A549 (cell line): Measurements from ENCODE around the gene FSD1. TPM values are rescaled to one million over a fixed set of nuclear protein-coding genes. Genes with fewer than 3 reads are reported as not detected.

Source experiments
- ATAC-seq, 2 experiments: fragments of 200-7000 bp in 1 of 2; fragments of >200 bp in 1 of 2; cut with Nextera tagmentation in 1 of 2; cut with Tn5 transposase in 1 of 2; 3 replicates each; pipeline versions ENCODE4 v1.8.0 to v1.9.1; 2018 to 2020; ENCODE audit warnings: mild to moderate bottlenecking in 1 of 2, moderate library complexity in 1 of 2
- CTCF ChIA-PET: fragments of 300-600 bp; sonication (Branson Sonifier 250); formaldehyde crosslinking; extraction: SDS; loops from one replicate; lab custom pipeline; 2021; ENCODE audit warnings: antibody characterized with exemption, inconsistent platforms; lab: Yijun Ruan, JAX
- POLR2A ChIA-PET: fragments of 350-600 bp; formaldehyde crosslinking; extraction: SDS; loops from one replicate; lab custom pipeline; 2021; ENCODE audit warnings: antibody characterized with exemption, inconsistent platforms; lab: Yijun Ruan, JAX
- DNase-seq, 2 experiments: peaks; one replicate each; pipeline versions ENCODE4 v3.0.0 to v3.0.0-alpha.2; 2011 to 2016; ENCODE audit warnings: low read depth in 1 of 2, low spot score in 1 of 2
- FAIRE-seq: peaks from 2 replicates; lab custom pipeline; 2011; peaks lifted over from hg19 to GRCh38; lab: Jason Lieb, UNC
- H3K27ac ChIP-seq, 2 experiments: fragments of >200 bp; sonication (Bioruptor Twin); formaldehyde crosslinking; 3 replicates each; pipeline ENCODE4 v1.5.1; 2016 to 2017
- H3K4me1 ChIP-seq: fragments of >200 bp; sonication (Bioruptor Twin); formaldehyde crosslinking; 3 replicates; pipeline ENCODE4 v1.6.1; 2016
- H3K4me2 ChIP-seq: fragments of >200 bp; sonication (Bioruptor Twin); formaldehyde crosslinking; 3 replicates; pipeline ENCODE4 v1.6.1; 2016
- H3K4me3 ChIP-seq: fragments of >200 bp; sonication (Bioruptor Twin); formaldehyde crosslinking; 3 replicates; pipeline ENCODE4 v1.5.1; 2016
- H3K9me3 ChIP-seq: fragments of >200 bp; sonication (Bioruptor Twin); formaldehyde crosslinking; 3 replicates; pipeline ENCODE4 v1.6.1; 2016
- CHD4 ChIP-seq: fragments of 200-600 bp; sonication (generic); IDR thresholded peaks from 2 replicates; pipeline ENCODE4 v1.6.1; 2016; ENCODE audit warnings: antibody characterized with exemption, mild to moderate bottlenecking, borderline replicate concordance
- EHF ChIP-seq: fragments of 250-450 bp; sonication (Bioruptor Pico); IDR thresholded peaks from 2 replicates; pipeline ENCODE4 v1.5.0; 2020; ENCODE audit warnings: mild to moderate bottlenecking
- EHMT2 ChIP-seq: fragments of 200-600 bp; sonication (generic); IDR thresholded peaks from 2 replicates; pipeline ENCODE4 v1.6.1; 2016; ENCODE audit warnings: antibody characterized with exemption, low read depth, mild to moderate bottlenecking, moderate library complexity
- ESRRA ChIP-seq: fragments of 150-350 bp; IDR thresholded peaks from 2 replicates; pipeline ENCODE4 v1.6.1; 2014; ENCODE audit warnings: mild to moderate bottlenecking, low read length, borderline replicate concordance
- FOSL2 ChIP-seq, 2 experiments: fragments of 450-650 bp in 1 of 2; fragments of >200 bp in 1 of 2; sonication (Bioruptor Twin) in 1 of 2; formaldehyde crosslinking; IDR thresholded peaks; 2 replicates each; pipeline versions ENCODE4 v1.5.0 to v1.6.1; 2016 to 2020; ENCODE audit warnings: mild to moderate bottlenecking in 1 of 2, moderate library complexity in 1 of 2
- HMGXB4 ChIP-seq: fragments of 250-450 bp; sonication (Bioruptor Pico); IDR thresholded peaks from 2 replicates; pipeline ENCODE4 v1.5.0; 2021; ENCODE audit warnings: mild to moderate bottlenecking, moderate library complexity, borderline replicate concordance
- JUN ChIP-seq, 2 experiments: fragments of >200 bp; sonication (Bioruptor Twin); formaldehyde crosslinking; IDR thresholded peaks; 2 replicates in 1 of 2; 3 replicates in 1 of 2; pipeline ENCODE4 v1.6.1; 2016 to 2017
- MAFK ChIP-seq: fragments of 450-650 bp; IDR thresholded peaks from 2 replicates; pipeline ENCODE4 v1.6.1; 2014; ENCODE audit not compliant: partially characterized antibody
- MYC ChIP-seq: IDR thresholded peaks from 2 replicates; pipeline ENCODE4 v1.6.1; 2012; ENCODE audit warnings: mild to moderate bottlenecking, inconsistent platforms, low read length, improper control_type of control experiment, borderline replicate concordance
- NFE2L2 ChIP-seq: fragments of 150-350 bp; conservative IDR thresholded peaks from 2 replicates; pipeline ENCODE4 v1.6.1; 2014; ENCODE audit warnings: low read length
- NR3C1 ChIP-seq: fragments of >200 bp; sonication (Bioruptor Twin); formaldehyde crosslinking; IDR thresholded peaks from 3 replicates; pipeline ENCODE4 v1.6.1; 2017
- RAD21 ChIP-seq, 2 experiments: fragments of >200 bp in 1 of 2; sonication (Bioruptor Twin) in 1 of 2; formaldehyde crosslinking in 1 of 2; IDR thresholded peaks in 1 of 2; conservative IDR thresholded peaks in 1 of 2; 2 replicates in 1 of 2; 3 replicates in 1 of 2; pipeline ENCODE4 v1.6.1; 2012 to 2018; ENCODE audit warnings: inconsistent platforms in 1 of 2
- RARB ChIP-seq: fragments of 250-450 bp; sonication (Bioruptor Pico); IDR thresholded peaks from 2 replicates; pipeline ENCODE4 v1.8.0; 2021; ENCODE audit warnings: mild to moderate bottlenecking, moderate library complexity
- USF2 ChIP-seq: fragments of 450-650 bp; IDR thresholded peaks from 2 replicates; pipeline ENCODE4 v1.6.1; 2014; ENCODE audit warnings: antibody characterized with exemption
- ZC3H11A ChIP-seq: fragments of 450-650 bp; IDR thresholded peaks from 2 replicates; pipeline ENCODE4 v1.6.1; 2014; ENCODE audit warnings: antibody characterized with exemption, mild to moderate bottlenecking
- ZFP36 ChIP-seq: fragments of 450-650 bp; IDR thresholded peaks from 2 replicates; pipeline ENCODE4 v1.6.1; 2014; ENCODE audit warnings: borderline replicate concordance; ENCODE audit not compliant: partially characterized antibody
- WGBS: methylation state at CpG from one replicate; pipeline ENCODE4 v1.1.6; 2017; ENCODE audit errors: missing lambda C conversion rate; 5-methylcytosine and 5-hydroxymethylcytosine counted together
- polyA plus RNA-seq, 4 experiments: library from polyadenylated mRNA; depleted of rRNA in 3 of 4; stranded (reverse); fragments of >200 nt; fragmentation: RNase III in 1 of 4; extraction: RNeasy Plus Mini Kit Qiagen cat#74134 plus additional on column Dnase treatment in 1 of 4; gene quantifications; 2 replicates in 3 of 4; 3 replicates in 1 of 4; pipeline ENCODE4 v1.2.3, GENCODE V29; 2011 to 2017
- TF ChIP-seq, protein P1 (sequence below): fragments of 200-600 bp; sonication (generic); IDR thresholded peaks from 2 replicates; pipeline ENCODE4 v1.6.1; 2016; ENCODE audit warnings: antibody characterized with exemption, mild to moderate bottlenecking, moderate library complexity

The FSD1 gene
- polyA plus RNA-seq, 2 of the 4 experiments (the other 2 are of a cell fraction): 3.5 to 13.2 TPM

GRCh38 chr19:4295972-4296771 lies 8.2 kb upstream of the FSD1 start:
- POLR2A ChIA-PET: interaction anchor here (0.7 kb wide), 1 partner anchor 1477 kb away, joined by 3 read pairs; no protein-coding TSS in a partner anchor
- TF ChIP-seq ZFP36 (peak; percentile 69), CHD4 (no peak)
- Histone ChIP-seq H3K4me2 (no peak overlapping the region), H3K9me3 (no peaks in the 10 kb centered on the region), H3K27ac (no peak overlapping the region), H3K4me1 (no peaks in the 10 kb centered on the region), H3K4me3 (no peak overlapping the region)
- CTCF ChIA-PET: interaction anchor here (0.7 to 1.3 kb wide), 3 partner anchors 28 to 89 kb away, joined by 3 to 6 read pairs (median 3); no protein-coding TSS in a partner anchor
- WGBS: 69% methylated on average over 13 of the region's 14 CpGs
- FAIRE-seq (no peak), DNase-seq (no peak), ATAC-seq (no peak)

DNA sequence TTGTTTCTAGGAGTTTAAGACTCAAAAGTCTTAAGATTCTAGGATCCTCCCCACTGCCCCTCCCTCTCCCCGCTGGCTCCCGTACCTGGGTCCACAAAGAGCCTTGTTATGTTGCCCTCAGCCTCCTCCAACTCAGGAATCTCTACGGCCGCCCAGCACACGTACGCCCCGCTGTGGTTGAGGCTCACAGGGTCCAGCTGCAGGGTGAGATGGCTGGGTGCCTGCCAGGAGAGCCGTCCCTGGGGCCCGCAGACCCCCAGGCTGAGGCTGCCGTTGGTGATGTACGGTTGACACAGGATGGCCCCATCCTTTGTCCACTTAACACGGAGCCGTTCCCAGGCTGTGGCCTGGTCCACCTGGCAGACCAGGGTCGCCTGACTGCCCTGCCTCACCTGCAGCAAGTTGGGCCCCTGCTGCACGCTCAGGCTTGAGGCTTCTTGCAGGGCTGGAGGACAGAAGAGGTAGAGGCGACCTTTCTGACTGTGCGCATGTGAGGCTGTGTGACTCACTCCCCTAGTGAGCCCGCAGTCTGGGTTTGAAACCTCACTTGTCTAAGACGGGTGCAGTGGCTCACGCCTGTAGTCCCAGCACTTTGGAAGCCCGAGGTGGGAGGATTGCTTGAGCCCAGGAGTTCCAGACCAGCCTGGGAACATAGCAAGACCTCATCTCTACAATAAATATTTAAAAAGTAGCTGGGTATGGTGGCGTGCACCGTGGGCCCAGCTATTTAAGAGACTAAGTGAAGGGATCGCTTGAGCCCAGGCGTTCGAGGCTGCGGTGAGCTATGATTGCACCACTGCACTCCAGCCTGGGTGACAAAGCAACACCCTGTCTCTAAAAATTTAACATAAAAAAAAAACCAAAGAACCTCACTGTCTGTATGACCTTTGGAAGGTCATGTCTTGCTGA lies 6.2 kb upstream of the FSD1 start:
- Histone ChIP-seq H3K9me3 (no peaks in the 10 kb centered on the region), H3K4me1 (no peaks in the 10 kb centered on the region), H3K4me3 (no peak overlapping the region), H3K27ac (no peak overlapping the region), H3K4me2 (no peak overlapping the region)
- TF ChIP-seq ESRRA: no peak
- DNase-seq: no peak
- ATAC-seq: no peak
- ChIA-PET CTCF (interaction anchor here (0.6 to 1.4 kb wide), 3 partner anchors 30 to 65 kb away, joined by 3 to 5 read pairs (median 3); no protein-coding TSS in a partner anchor), POLR2A (interaction anchor here (0.6 kb wide), 1 partner anchor 44 kb away, joined by 3 read pairs; no protein-coding TSS in a partner anchor)
- WGBS: 77% methylated on average over 10 of the region's 27 CpGs
- no peak for FAIRE-seq

DNA sequence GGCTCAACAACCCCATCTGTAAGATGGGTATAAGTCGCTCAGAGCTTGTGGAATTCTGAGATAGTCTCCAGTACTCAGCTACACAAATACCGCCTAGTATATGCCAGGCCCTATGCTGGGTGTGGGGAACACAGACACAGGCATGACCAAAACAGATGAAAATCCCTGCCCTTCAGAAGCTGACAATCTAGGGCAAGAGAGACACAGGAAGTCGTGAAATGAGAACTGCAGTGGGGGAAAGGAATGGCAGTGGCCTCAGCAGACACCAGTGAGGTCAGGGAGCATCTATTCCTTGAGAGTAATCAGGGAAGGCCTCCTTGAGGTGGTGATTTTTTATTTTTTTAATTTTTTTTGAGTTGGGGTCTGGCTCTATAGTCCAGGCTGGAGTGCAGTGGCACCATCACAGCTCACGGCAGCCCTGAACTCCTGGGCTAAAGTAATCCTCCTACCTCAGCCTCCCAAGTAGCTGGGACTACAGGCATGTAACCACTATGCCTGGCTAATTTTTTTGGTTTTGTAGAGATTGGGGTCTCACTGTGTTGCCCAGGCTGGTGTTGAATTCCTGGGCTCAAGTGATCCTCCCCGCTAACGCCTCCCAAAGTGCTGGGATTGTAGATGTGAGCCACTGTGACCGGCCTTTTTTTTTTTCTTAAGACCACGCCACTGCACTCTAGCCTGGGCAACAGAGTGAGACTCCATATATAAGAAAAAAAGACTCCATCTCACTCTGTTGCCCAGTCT lies 5.4 kb upstream of the FSD1 start:
- WGBS: 70% methylated on average over 8 of the region's 8 CpGs
- ChIA-PET POLR2A (interaction anchor here (0.6 kb wide), 1 partner anchor 44 kb away, joined by 3 read pairs; no protein-coding TSS in a partner anchor), CTCF (interaction anchor here (0.6 to 1.4 kb wide), 3 partner anchors 31 to 64 kb away, joined by 3 to 5 read pairs (median 3); no protein-coding TSS in a partner anchor)
- Histone ChIP-seq H3K27ac (no peak overlapping the region), H3K9me3 (no peaks in the 10 kb centered on the region), H3K4me1 (no peaks in the 10 kb centered on the region), H3K4me2 (no peak overlapping the region), H3K4me3 (no peak overlapping the region)
- FAIRE-seq: no peak
- DNase-seq: no peak
- no peak for ATAC-seq
- TF ChIP-seq RAD21 (conservative IDR thresholded peaks at IDR 0.05 in 1 of 2, IDR thresholded peaks at IDR 0.05 in 1 of 2) (no peak), ESRRA (peak; percentile 82; the same call in 1 of the 2 replicates), ZC3H11A (no peak), ZFP36 (peak; percentile 70)

DNA sequence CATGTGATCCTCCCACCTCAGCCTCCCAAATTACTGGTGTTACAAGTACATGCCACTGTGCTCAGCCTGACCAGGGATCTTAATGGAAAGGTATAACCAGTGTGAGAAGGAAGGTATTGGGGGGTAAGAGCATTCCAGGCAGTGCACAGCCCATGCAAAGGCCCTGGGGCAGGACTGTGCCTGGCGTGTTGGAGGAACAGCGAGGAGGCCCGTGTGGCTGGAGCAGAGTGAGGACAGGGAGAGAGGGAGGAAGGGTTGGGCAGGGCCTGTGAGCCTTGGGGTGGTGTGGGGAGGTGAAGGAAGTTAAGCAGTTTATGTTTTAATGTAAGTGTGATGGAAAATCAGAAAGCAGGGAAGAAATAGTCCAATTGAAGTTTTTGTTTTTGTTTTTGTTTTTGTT lies 3.8 kb upstream of the FSD1 start:
- Histone ChIP-seq H3K4me3 (no peak overlapping the region), H3K27ac (no peak overlapping the region), H3K9me3 (no peaks in the 10 kb centered on the region), H3K4me1 (no peaks in the 10 kb centered on the region), H3K4me2 (no peak overlapping the region)
- FAIRE-seq: no peak
- CTCF ChIA-PET: no interaction called here
- whole genome bisulfite sequencing: 70% methylated on average over 3 of the region's 3 CpGs
- ATAC-seq: no peak
- POLR2A ChIA-PET: no interaction called here
- DNase-seq: no peak
- no peak for TF ChIP-seq USF2
- TF ChIP-seq FOSL2 (IDR thresholded peaks at IDR 0.05): no peak
- TF ChIP-seq FOSL2 (CRISPR knock-in tag; IDR thresholded peaks at IDR 0.05): no peak
- TF ChIP-seq, protein P1, sequence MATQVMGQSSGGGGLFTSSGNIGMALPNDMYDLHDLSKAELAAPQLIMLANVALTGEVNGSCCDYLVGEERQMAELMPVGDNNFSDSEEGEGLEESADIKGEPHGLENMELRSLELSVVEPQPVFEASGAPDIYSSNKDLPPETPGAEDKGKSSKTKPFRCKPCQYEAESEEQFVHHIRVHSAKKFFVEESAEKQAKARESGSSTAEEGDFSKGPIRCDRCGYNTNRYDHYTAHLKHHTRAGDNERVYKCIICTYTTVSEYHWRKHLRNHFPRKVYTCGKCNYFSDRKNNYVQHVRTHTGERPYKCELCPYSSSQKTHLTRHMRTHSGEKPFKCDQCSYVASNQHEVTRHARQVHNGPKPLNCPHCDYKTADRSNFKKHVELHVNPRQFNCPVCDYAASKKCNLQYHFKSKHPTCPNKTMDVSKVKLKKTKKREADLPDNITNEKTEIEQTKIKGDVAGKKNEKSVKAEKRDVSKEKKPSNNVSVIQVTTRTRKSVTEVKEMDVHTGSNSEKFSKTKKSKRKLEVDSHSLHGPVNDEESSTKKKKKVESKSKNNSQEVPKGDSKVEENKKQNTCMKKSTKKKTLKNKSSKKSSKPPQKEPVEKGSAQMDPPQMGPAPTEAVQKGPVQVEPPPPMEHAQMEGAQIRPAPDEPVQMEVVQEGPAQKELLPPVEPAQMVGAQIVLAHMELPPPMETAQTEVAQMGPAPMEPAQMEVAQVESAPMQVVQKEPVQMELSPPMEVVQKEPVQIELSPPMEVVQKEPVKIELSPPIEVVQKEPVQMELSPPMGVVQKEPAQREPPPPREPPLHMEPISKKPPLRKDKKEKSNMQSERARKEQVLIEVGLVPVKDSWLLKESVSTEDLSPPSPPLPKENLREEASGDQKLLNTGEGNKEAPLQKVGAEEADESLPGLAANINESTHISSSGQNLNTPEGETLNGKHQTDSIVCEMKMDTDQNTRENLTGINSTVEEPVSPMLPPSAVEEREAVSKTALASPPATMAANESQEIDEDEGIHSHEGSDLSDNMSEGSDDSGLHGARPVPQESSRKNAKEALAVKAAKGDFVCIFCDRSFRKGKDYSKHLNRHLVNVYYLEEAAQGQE: no peak
- no peak for TF ChIP-seq HMGXB4
- no peak for TF ChIP-seq JUN (IDR thresholded peaks at IDR 0.05)
- TF ChIP-seq EHF (CRISPR knock-in tag): no peak
- TF ChIP-seq EHMT2: no peak
- no peak for TF ChIP-seq MAFK
- no peak for TF ChIP-seq NR3C1
- no peak for TF ChIP-seq NFE2L2
- TF ChIP-seq RARB: no peak
- TF ChIP-seq MYC: no peak
